Right cardiac atrium (tissue), 5 donors: ENCODE results near the gene EPC2. TPM values are rescaled to one million over a fixed set of nuclear protein-coding genes. Genes with fewer than 3 reads are reported as not detected.
"Not testable (repeated sequence)": the region's sequence is repeated elsewhere in the genome, so short reads cannot be mapped to it uniquely, and the experiment has no call there.

Experiments
- ATAC-seq, 2 donors: fragments of 200-7000 bp; cut with Tn5 transposase; one replicate each; pipeline versions ENCODE4 v1.8.0 to v1.9.1; 2020; ENCODE audit warnings: moderate library complexity in 2 of 2, mild to moderate bottlenecking in 1 of 2
- DNase-seq, 3 donors: peaks; one replicate each; pipeline ENCODE4 v3.0.0-alpha.2; 2020
- H3K27ac ChIP-seq: one replicate; pipeline ENCODE4 v1.5.1; 2013; ENCODE audit warnings: mild to moderate bottlenecking, low read length, control low read depth, moderate library complexity
- H3K27me3 ChIP-seq: one replicate; pipeline ENCODE4 v1.6.1; 2013; ENCODE audit not compliant: control insufficient read depth, insufficient read depth
- H3K4me1 ChIP-seq: one replicate; pipeline ENCODE4 v1.6.1; 2013; ENCODE audit warnings: low read length; ENCODE audit not compliant: control insufficient read depth, insufficient read depth
- H3K4me3 ChIP-seq: one replicate; pipeline ENCODE4 v1.5.1; 2013; ENCODE audit warnings: low read length, control low read depth
- H3K9me3 ChIP-seq: one replicate; pipeline ENCODE4 v1.6.1; 2013; ENCODE audit warnings: low read length; ENCODE audit not compliant: control insufficient read depth
- WGBS: extraction: QIAGEN DNeasy Blood & Tissue Kit; methylation state at CpG from one replicate; pipeline ENCODE4 v1.1.7; 2013; 5-methylcytosine and 5-hydroxymethylcytosine counted together
- intact Hi-C, 4 donors: fragments of 100-400 bp; cut with DNase I; formaldehyde crosslinking; loops; one replicate each; pipeline versions ENCODE4 v1.11.0 to v1.14.0; 2022 to 2023
- polyA plus RNA-seq: library from polyadenylated mRNA; stranded (reverse); fragments of 200-250 nt; gene quantifications from one replicate; pipeline ENCODE4 v1.2.3, GENCODE V29; 2013
- total RNA-seq, 4 donors: library from RNA; stranded (reverse); fragmentation: NEBNext Ultra II Directional; extraction: Animal tissue kit (Norgen Biotek cat#: 25700); gene quantifications; one replicate each; pipeline ENCODE4 v1.2.1, GENCODE V29; 2021
- donor health status: healthy with polysubstance abuse.
- donor health status: DM: no; HTN: yes; CAD: no.
- donor health status: DM: no; HTN: no; CAD: no.
- donor health status: DM: no; HTN: yes; CAD: no; lungs with severe emphysema.
- donor health status: DM: yes; HTN: yes; CAD: no.

Gene EPC2
- total and polyA plus RNA-seq, 5 donors = 9.9 to 27.8 (median 25.9) TPM

GRCh38 chr2:148756292-148756975, 111.9 kb downstream of the EPC2 start:
- 81% methylated on average over 4 of the region's 4 CpGs for WGBS
- DNase-seq = no peak
- H3K27ac ChIP-seq = no peak overlapping the region

GRCh38 chr2:148764815-148765214, 120.3 kb downstream of the EPC2 start:
- ATAC-seq = no peak

More at GRCh38 chr2:148756292-148756975, 111.9 kb downstream of the EPC2 start:
- intact Hi-C loops = no loop called here
- H3K4me1 ChIP-seq = no peaks in the 10 kb centered on the region
- ATAC-seq = no peak
- no peaks in the 10 kb centered on the region for H3K9me3 ChIP-seq
- no peak overlapping the region for H3K4me3 ChIP-seq
- no peaks in the 10 kb centered on the region for H3K27me3 ChIP-seq

DNA sequence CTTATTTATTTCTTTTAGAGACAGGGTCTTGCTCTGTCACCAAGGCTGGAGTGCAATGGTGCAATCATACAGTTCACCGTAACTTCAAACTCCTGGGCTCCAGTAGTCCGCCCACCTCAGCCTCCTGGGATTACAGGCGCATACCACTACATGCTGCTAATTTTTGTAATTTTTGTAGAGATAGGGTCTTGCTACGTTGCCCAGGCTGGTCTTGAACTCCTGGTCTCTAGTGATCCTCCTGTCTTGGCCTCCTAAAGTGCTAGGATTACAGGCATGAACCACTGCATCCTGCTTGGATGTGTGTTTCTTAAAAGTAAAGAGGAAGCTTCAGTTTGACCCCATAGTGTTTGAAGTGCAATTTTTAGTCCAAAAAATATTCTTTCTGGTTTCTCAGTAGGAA, 125.5 kb downstream of the EPC2 start:
- no peaks in the 10 kb centered on the region for H3K4me1 ChIP-seq
- no peak for ATAC-seq
- no peak overlapping the region for H3K4me3 ChIP-seq
- DNase-seq = no peak
- WGBS = 96% methylated on average over 4 of the region's 4 CpGs
- intact Hi-C loops = loop anchor here in 1 of 4 donors (10.0 kb wide), 2 partner anchors 125 to 925 kb away; partner anchors contain the start of genes ACVR2A and EPC2
- H3K27ac ChIP-seq = no peak overlapping the region
- no peaks in the 10 kb centered on the region for H3K27me3 ChIP-seq
- no peaks in the 10 kb centered on the region for H3K9me3 ChIP-seq

More at GRCh38 chr2:148764815-148765214, 120.3 kb downstream of the EPC2 start:
- intact Hi-C loops = no loop called here
- no peak for DNase-seq
- no peak overlapping the region for H3K4me3 ChIP-seq
- H3K27me3 ChIP-seq = no peaks in the 10 kb centered on the region
- H3K27ac ChIP-seq = no peak overlapping the region
- no peaks in the 10 kb centered on the region for H3K4me1 ChIP-seq
- WGBS = 84% methylated on average over 3 of the region's 3 CpGs
- no peaks in the 10 kb centered on the region for H3K9me3 ChIP-seq

GRCh38 chr2:148781544-148781943, 137.0 kb downstream of the EPC2 start:
- Histone ChIP-seq H3K4me1 (peaks cover 2% of the 10 kb centered on the region), H3K27ac (no peak overlapping the region), H3K9me3 (no peaks in the 10 kb centered on the region), H3K4me3 (no peak overlapping the region), H3K27me3 (no peaks in the 10 kb centered on the region)
- intact Hi-C loops = no loop called here
- ATAC-seq = no peak
- WGBS = 94% methylated on average over 5 of the region's 5 CpGs
- no peak for DNase-seq

GRCh38 chr2:148789059-148789458, 144.5 kb downstream of the EPC2 start:
- Histone ChIP-seq H3K4me1 (peaks cover 2% of the 10 kb centered on the region), H3K27me3 (no peaks in the 10 kb centered on the region), H3K9me3 (no peaks in the 10 kb centered on the region), H3K27ac (no peak overlapping the region), H3K4me3 (no peak overlapping the region)
- intact Hi-C loops = no loop called here
- ATAC-seq = no peak
- no peak for DNase-seq

DNA sequence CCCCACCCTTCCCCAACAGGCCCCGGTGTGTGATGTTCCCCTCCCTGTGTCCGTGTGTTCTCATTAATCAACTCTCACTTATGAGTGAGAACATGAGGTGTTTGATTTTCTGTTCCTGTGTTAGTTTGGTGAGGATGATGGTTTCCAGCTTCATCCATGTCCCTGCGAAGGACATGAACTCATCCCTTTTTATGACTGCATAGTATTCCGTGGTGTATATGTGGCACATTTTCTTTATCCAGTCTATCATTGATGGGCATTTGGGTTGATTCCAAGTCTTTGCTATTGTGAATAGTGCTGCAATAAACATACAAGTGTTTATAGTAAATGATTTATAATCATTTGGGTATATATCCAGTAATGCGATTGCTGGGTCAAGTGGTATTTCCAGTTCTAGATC, 145.6 kb downstream of the EPC2 start:
- H3K4me1 ChIP-seq, H3K4me3 ChIP-seq, H3K9me3 ChIP-seq, H3K27me3 ChIP-seq, H3K27ac ChIP-seq, DNase-seq, ATAC-seq, intact Hi-C loops: not testable (repeated sequence)
- WGBS = 87% methylated on average over 5 of the region's 5 CpGs

- H3K4me1 ChIP-seq = no peaks in the 10 kb centered on the region
- DNase-seq = no peak
- H3K4me3 ChIP-seq = no peak overlapping the region
- intact Hi-C loops = no loop called here
- H3K27me3 ChIP-seq = no peaks in the 10 kb centered on the region
- no peaks in the 10 kb centered on the region for H3K9me3 ChIP-seq
- ATAC-seq = no peak
- no peak overlapping the region for H3K27ac ChIP-seq
- WGBS = 81% methylated on average over 2 of the region's 2 CpGs
These were observed 150.0 kb downstream of the EPC2 start for GRCh38 chr2:148794558-148794957.

GRCh38 chr2:148796735-148797512, 152.4 kb downstream of the EPC2 start:
- intact Hi-C loops = no loop called here
- Histone ChIP-seq H3K4me1 (no peaks in the 10 kb centered on the region), H3K9me3 (no peaks in the 10 kb centered on the region), H3K4me3 (no peak overlapping the region), H3K27ac (no peak overlapping the region), H3K27me3 (no peaks in the 10 kb centered on the region)
- WGBS = 46% methylated on average over 3 of the region's 3 CpGs
- DNase-seq (no peak), ATAC-seq (no peak)

DNA sequence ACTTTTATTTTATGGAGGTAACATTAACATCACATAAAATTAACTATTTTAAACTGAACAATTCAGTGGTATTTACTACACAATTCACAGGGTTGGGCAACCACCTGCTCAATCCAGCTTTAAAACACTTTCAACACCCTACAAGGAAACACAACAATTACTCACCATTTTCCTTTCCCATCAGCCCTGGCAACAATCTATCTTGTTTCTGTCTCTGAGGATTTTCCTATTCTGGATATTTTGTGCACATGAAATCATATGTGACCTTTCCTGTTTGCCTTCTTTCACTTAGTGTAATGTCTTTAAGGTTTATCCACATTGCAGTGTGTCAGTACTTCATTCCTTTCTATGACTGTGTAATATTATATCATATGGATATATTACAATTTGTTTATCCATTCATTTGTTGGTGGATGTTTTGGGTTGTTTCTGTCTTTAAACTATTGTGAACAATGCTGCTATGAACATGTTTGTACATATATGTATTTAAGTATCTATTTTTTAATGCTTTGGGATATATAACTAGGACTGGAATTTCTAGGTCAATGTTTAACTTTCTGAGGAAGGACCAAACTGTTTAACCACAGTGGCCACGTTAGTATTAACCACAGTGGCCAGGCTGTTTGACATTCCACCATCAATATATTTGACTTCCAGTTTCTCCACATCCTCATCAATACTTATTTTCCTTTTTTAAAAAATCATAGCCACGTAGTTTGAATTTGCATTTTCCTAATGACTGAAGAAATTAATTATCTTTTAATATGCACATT, 158.1 kb downstream of the EPC2 start:
- no peak overlapping the region for H3K27ac ChIP-seq
- WGBS = 78% methylated on average over 2 of the region's 2 CpGs
- intact Hi-C loops = no loop called here
- ATAC-seq (no peak), DNase-seq (no peak)
- H3K9me3 ChIP-seq = no peaks in the 10 kb centered on the region
- no peak overlapping the region for H3K4me3 ChIP-seq
- no peaks in the 10 kb centered on the region for H3K27me3 ChIP-seq
- no peaks in the 10 kb centered on the region for H3K4me1 ChIP-seq

GRCh38 chr2:148810081-148810480, 165.5 kb downstream of the EPC2 start:
- no peak overlapping the region for H3K27ac ChIP-seq
- ATAC-seq = no peak
- no peaks in the 10 kb centered on the region for H3K27me3 ChIP-seq
- 92% methylated on average over 5 of the region's 5 CpGs for WGBS
- DNase-seq = no peak
- no peaks in the 10 kb centered on the region for H3K4me1 ChIP-seq
- intact Hi-C loops = no loop called here
- no peak overlapping the region for H3K4me3 ChIP-seq
- H3K9me3 ChIP-seq = no peaks in the 10 kb centered on the region

DNA sequence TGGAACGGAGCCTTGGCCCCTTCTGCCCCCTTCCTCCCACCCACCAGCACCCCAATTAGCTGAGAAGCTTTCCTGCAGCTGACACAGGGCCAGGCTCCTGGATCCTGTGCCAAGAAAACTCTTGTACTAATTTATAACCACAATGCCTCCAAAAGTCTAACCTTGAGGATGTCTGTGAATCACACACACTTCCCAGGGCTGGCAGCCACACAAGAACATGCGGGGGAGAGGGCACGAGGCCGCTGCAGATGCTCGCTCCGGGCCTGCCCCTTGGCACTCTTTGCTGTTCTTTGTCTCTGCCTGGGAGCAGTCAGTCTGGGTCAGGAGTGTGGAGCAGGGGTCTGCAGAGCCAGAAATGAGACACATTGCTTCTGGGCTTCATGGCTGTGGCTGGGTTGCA, 167.8 kb downstream of the EPC2 start:
- WGBS = 29% methylated on average over 6 of the region's 6 CpGs
- Histone ChIP-seq H3K9me3 (no peaks in the 10 kb centered on the region), H3K4me1 (peaks cover 2% of the 10 kb centered on the region), H3K27me3 (no peaks in the 10 kb centered on the region), H3K27ac (no peak overlapping the region), H3K4me3 (no peak overlapping the region)
- intact Hi-C loops = no loop called here
- DNase-seq (peak; percentile 61 to 83 (median 73)), ATAC-seq (peak; percentile 60 to 65)
